Osteoblast (primary cell): ENCODE data around the gene CDHR3. TPM values are rescaled to one million over a fixed set of nuclear protein-coding genes. Genes with fewer than 3 reads are reported as not detected.

Experiments
- DNase-seq: peaks from one replicate; pipeline ENCODE4 v3.0.0; 2011; ENCODE audit warnings: low spot score, mixed read lengths; ENCODE audit not compliant: insufficient read length; ENCODE audit errors: missing footprints
- H2AFZ ChIP-seq: 2 replicates; pipeline ENCODE4 v1.6.0; 2011; ENCODE audit warnings: mild to moderate bottlenecking, low read length
- H3K27ac ChIP-seq: 2 replicates; pipeline ENCODE4 v1.5.1; 2011; ENCODE audit warnings: mild to moderate bottlenecking, low read depth, low read length, moderate library complexity
- H3K27me3 ChIP-seq: 2 replicates; pipeline ENCODE4 v1.6.0; 2012; ENCODE audit warnings: mild to moderate bottlenecking, control low read depth, inconsistent platforms, low read length, moderate library complexity; ENCODE audit not compliant: insufficient read depth
- H3K36me3 ChIP-seq: 2 replicates; pipeline ENCODE4 v1.5.1; 2011; ENCODE audit warnings: mild to moderate bottlenecking, low read length, control low read depth, moderate library complexity; ENCODE audit not compliant: insufficient read depth
- H3K4me1 ChIP-seq: 2 replicates; pipeline ENCODE4 v1.5.1; 2011; ENCODE audit warnings: mild to moderate bottlenecking, low read length, control low read depth, moderate library complexity; ENCODE audit not compliant: insufficient read depth
- H3K4me2 ChIP-seq: 2 replicates; pipeline ENCODE4 v1.6.0; 2011; ENCODE audit warnings: mild to moderate bottlenecking, low read length; ENCODE audit not compliant: insufficient read depth
- H3K4me3 ChIP-seq: fragments of 200-600 bp; sonication (generic); 3 replicates; pipeline ENCODE4 v1.5.1; 2012; ENCODE audit warnings: mild to moderate bottlenecking, low read length, inconsistent platforms; ENCODE audit not compliant: insufficient read depth
- H3K79me2 ChIP-seq: 2 replicates; pipeline ENCODE4 v1.6.0; 2012; ENCODE audit warnings: mild to moderate bottlenecking, low read length, control low read depth, inconsistent platforms; ENCODE audit not compliant: insufficient read depth
- H3K9me3 ChIP-seq: 2 replicates; pipeline ENCODE4 v1.5.1; 2011; ENCODE audit warnings: low read depth, low read length, control low read depth
- H4K20me1 ChIP-seq: 2 replicates; pipeline ENCODE4 v1.6.0; 2012; ENCODE audit warnings: mild to moderate bottlenecking, low read length, control low read depth; ENCODE audit not compliant: insufficient read depth
- total RNA-seq: library from RNA; depleted of rRNA; stranded (reverse); fragments of >200 nt; gene quantifications from 2 replicates; pipeline ENCODE4 v1.2.3, GENCODE V29; 2012
- TF ChIP-seq, protein P1 (sequence below): IDR thresholded peaks from 2 replicates; pipeline ENCODE4 v1.5.1; 2011; ENCODE audit warnings: mild to moderate bottlenecking, low read depth, low read length, moderate library complexity; ENCODE audit errors: extremely low read depth

The CDHR3 gene
- total RNA-seq, 1 donor, result 8.3 TPM

DNA sequence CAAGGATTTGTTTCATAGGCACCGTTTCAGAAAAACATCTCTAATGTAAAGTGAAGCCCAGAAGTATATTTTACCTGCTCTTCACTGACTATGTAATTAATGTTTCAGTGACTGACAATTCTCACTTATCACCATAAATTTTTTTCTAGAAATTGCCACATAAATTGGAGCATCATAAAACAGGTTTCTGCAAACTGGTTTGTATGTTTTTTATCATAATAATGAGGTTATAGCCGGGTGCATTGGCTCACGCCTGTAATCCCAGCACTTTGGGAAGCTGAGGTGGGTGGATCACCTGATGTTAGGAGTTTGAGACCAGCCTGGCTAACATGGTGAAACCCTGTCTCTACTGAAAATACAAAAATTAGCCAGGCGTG, 109.6 kb downstream of the CDHR3 start:
- peaks cover 4% of the 10 kb centered on the region for H3K4me1 ChIP-seq
- no peak overlapping the region for H3K27ac ChIP-seq
- no peaks in the 10 kb centered on the region for H3K36me3 ChIP-seq
- TF ChIP-seq, protein P1, sequence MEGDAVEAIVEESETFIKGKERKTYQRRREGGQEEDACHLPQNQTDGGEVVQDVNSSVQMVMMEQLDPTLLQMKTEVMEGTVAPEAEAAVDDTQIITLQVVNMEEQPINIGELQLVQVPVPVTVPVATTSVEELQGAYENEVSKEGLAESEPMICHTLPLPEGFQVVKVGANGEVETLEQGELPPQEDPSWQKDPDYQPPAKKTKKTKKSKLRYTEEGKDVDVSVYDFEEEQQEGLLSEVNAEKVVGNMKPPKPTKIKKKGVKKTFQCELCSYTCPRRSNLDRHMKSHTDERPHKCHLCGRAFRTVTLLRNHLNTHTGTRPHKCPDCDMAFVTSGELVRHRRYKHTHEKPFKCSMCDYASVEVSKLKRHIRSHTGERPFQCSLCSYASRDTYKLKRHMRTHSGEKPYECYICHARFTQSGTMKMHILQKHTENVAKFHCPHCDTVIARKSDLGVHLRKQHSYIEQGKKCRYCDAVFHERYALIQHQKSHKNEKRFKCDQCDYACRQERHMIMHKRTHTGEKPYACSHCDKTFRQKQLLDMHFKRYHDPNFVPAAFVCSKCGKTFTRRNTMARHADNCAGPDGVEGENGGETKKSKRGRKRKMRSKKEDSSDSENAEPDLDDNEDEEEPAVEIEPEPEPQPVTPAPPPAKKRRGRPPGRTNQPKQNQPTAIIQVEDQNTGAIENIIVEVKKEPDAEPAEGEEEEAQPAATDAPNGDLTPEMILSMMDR, result no peak
- DNase-seq, result no peak
- H4K20me1 ChIP-seq, result no peaks in the 10 kb centered on the region
- H3K9me3 ChIP-seq, result no peaks in the 10 kb centered on the region
- H3K4me2 ChIP-seq, result no peak overlapping the region
- H3K4me3 ChIP-seq, result no peak overlapping the region
- no peak overlapping the region for H2AFZ ChIP-seq
- no peaks in the 10 kb centered on the region for H3K27me3 ChIP-seq
- H3K79me2 ChIP-seq, result no peaks in the 10 kb centered on the region

DNA sequence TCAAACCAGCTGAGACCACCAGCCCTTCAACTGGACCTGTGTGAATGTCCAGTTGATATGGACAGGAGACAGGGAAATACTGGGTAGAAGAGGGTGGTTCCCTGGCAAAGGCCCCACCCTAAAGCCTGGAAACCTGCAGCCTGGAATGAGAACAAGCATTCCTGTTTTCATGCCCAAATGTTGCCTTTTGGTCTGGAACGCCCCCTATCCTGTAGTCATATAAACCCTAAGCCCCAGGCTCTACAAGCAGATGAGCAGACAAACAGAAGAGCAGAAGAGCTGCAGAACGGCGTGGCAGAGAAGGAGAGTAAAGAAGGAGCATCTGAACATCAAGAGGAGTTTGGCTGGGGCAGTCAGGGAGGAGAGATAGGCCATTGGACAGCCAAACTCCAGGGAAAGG, 110.6 kb downstream of the CDHR3 start:
- no peak overlapping the region for H2AFZ ChIP-seq

DNA sequence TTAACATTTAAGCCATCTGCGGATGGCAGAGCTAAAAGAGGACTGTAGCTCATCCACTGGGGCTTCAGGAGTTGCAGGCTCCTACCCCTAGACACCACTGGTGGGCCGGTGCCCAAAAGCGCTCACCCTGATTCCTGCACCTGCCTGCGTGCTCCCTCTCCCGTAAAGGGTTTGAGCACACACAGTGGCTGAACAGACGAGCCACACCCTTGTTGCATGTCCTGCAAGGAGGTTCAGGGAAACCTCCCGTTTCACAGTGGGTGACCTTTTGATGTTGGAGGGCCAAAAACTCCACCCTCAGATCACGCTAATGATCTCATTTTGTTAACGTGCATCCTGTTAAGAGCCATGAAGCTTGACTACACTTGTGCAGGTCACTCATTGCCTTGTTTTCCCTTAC, 111.2 kb downstream of the CDHR3 start:
- no peak overlapping the region for H3K27ac ChIP-seq
- no peaks in the 10 kb centered on the region for H3K36me3 ChIP-seq
- no peaks in the 10 kb centered on the region for H3K79me2 ChIP-seq
- no peak for DNase-seq
- no peaks in the 10 kb centered on the region for H3K9me3 ChIP-seq
- peaks cover 1% of the 10 kb centered on the region for H3K4me1 ChIP-seq
- TF ChIP-seq, protein P1, result no peak
- H3K4me2 ChIP-seq, result no peak overlapping the region
- no peaks in the 10 kb centered on the region for H4K20me1 ChIP-seq
- H3K4me3 ChIP-seq, result no peak overlapping the region
- no peak overlapping the region for H2AFZ ChIP-seq
- no peaks in the 10 kb centered on the region for H3K27me3 ChIP-seq

More for the DNA sequence above, 110.6 kb downstream of the CDHR3 start:
- Histone ChIP-seq H3K4me1 (peaks cover 4% of the 10 kb centered on the region), H3K36me3 (no peaks in the 10 kb centered on the region), H3K79me2 (no peaks in the 10 kb centered on the region), H4K20me1 (no peaks in the 10 kb centered on the region), H3K4me2 (no peak overlapping the region), H3K9me3 (no peaks in the 10 kb centered on the region), H3K27me3 (no peaks in the 10 kb centered on the region), H3K27ac (no peak overlapping the region), H3K4me3 (no peak overlapping the region)
- no peak for DNase-seq
- TF ChIP-seq, protein P1, result no peak

DNA sequence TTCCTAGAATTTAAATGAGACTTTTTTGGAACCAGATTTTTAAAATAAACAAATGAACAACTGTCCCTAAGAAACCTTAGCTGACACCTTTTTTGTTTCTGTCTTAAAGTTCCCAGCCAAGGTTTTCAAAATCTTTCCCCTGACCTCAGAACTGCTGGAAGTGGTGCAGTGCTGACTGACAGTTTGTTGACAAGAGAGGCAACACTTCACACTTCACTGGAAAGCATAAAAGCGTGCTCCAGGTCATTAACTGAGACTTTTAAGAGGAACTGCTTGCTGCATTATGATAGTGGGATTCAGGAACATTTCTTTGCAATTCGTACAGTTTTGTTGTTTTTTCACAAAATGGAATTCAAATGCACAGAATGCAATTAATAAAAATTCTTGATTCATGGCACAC, 112.9 kb downstream of the CDHR3 start:
- Histone ChIP-seq H3K27ac (no peak overlapping the region), H3K27me3 (no peaks in the 10 kb centered on the region), H4K20me1 (no peaks in the 10 kb centered on the region), H3K36me3 (no peaks in the 10 kb centered on the region), H3K79me2 (no peaks in the 10 kb centered on the region), H3K9me3 (no peaks in the 10 kb centered on the region), H3K4me3 (no peak overlapping the region), H3K4me1 (no peaks in the 10 kb centered on the region), H2AFZ (no peak overlapping the region), H3K4me2 (no peak overlapping the region)
- no peak for DNase-seq
- TF ChIP-seq, protein P1, result no peak
